Prostate gland (tissue), 2 donors: ENCODE data around the gene IL16. TPM values are rescaled to one million over a fixed set of nuclear protein-coding genes. Genes with fewer than 3 reads are reported as not detected.

Source experiments
- DNase-seq: peaks from one replicate; pipeline ENCODE4 v3.0.0-alpha.2; 2019; ENCODE audit warnings: low spot score
- H3K27ac ChIP-seq, 2 donors: fragments of 200-600 bp; sonication (generic); 2 replicates each; pipeline ENCODE4 v1.5.1; 2017 to 2019
- H3K27me3 ChIP-seq: fragments of 200-600 bp; sonication (generic); replicated peaks from 2 replicates; pipeline ENCODE4 v1.5.1; 2019; ENCODE audit not compliant: insufficient read depth
- H3K36me3 ChIP-seq, 2 donors: fragments of 200-600 bp; sonication (generic); 1 replicate in 1 of 2; 2 replicates in 1 of 2; pipeline versions ENCODE4 v1.5.1 to v1.8.1; 2017 to 2019
- H3K4me1 ChIP-seq: fragments of 200-600 bp; sonication (generic); replicated peaks from 2 replicates; pipeline ENCODE4 v1.5.1; 2019
- H3K4me3 ChIP-seq, 2 donors: fragments of 200-600 bp; sonication (generic); 2 replicates each; pipeline ENCODE4 v1.5.1; 2017 to 2019
- H3K9me3 ChIP-seq: fragments of 200-600 bp; sonication (generic); 2 replicates; pipeline ENCODE4 v1.5.1; 2017
- CTCF ChIP-seq, 4 experiments: fragments of 200-600 bp in 2 of 4; fragments of 450-650 bp in 2 of 4; sonication (generic) in 2 of 4; IDR thresholded peaks; 1 replicate in 3 of 4; 2 replicates in 1 of 4; pipeline ENCODE4 v1.5.1; 2016 to 2019; ENCODE audit warnings: antibody characterized with exemption in 4 of 4, mild to moderate bottlenecking in 2 of 4, moderate library complexity in 2 of 4
- POLR2A ChIP-seq: fragments of 450-650 bp; IDR thresholded peaks from one replicate; pipeline ENCODE4 v1.6.1; 2016; ENCODE audit warnings: antibody characterized with exemption, mild to moderate bottlenecking
- POLR2AphosphoS5 ChIP-seq: sonication (generic); formaldehyde crosslinking; IDR thresholded peaks from one replicate; pipeline ENCODE4 v1.6.1; 2017; ENCODE audit warnings: antibody characterized with exemption
- WGBS: methylation state at CpG from one replicate; pipeline ENCODE4 v1.1.5; 2018; 5-methylcytosine and 5-hydroxymethylcytosine counted together
- intact Hi-C: fragments of 100-400 bp; cut with DNase I; formaldehyde crosslinking; loops from one replicate; pipeline ENCODE4 v1.14.2; 2022
- total RNA-seq, 2 donors: library from RNA; depleted of rRNA; stranded (reverse); fragments of >200 nt; gene quantifications; one replicate each; pipeline ENCODE4 v1.1.0, GENCODE V29; 2016

IL16 gene
- total RNA-seq, 2 donors from 2014 or later, result 2.7 to 9.9 TPM

GRCh38 chr15:81281456-81281735, 84.7 kb downstream of the IL16 start:
- H3K27me3 ChIP-seq, result no peaks in the 10 kb centered on the region
- H3K27ac ChIP-seq, result no peak overlapping the region
- H3K4me3 ChIP-seq, result no peak overlapping the region
- WGBS, result 95% methylated on average over 3 of the region's 3 CpGs
- no peak for TF ChIP-seq POLR2A
- no peak for TF ChIP-seq POLR2AphosphoS5
- no peak for TF ChIP-seq CTCF (IDR thresholded peaks at IDR 0.05)
- intact Hi-C loops, result no loop called here
- H3K4me1 ChIP-seq, result peaks cover 6% of the 10 kb centered on the region
- no peak for DNase-seq
- H3K36me3 ChIP-seq, result no peaks in the 10 kb centered on the region
- H3K9me3 ChIP-seq, result no peaks in the 10 kb centered on the region

- DNase-seq, result no peak
- no peak overlapping the region for H3K4me3 ChIP-seq
- no peaks in the 10 kb centered on the region for H3K9me3 ChIP-seq
- no peak overlapping the region for H3K27ac ChIP-seq
- no peaks in the 10 kb centered on the region for H3K36me3 ChIP-seq
- no peaks in the 10 kb centered on the region for H3K27me3 ChIP-seq
- peaks cover 6% of the 10 kb centered on the region for H3K4me1 ChIP-seq
- intact Hi-C loops, result no loop called here
- TF ChIP-seq POLR2AphosphoS5, result no peak
- TF ChIP-seq CTCF (IDR thresholded peaks at IDR 0.05), result no peak
- TF ChIP-seq POLR2A, result no peak
- WGBS, result 74% methylated on average over 12 of the region's 12 CpGs
These were observed 85.3 kb downstream of the IL16 start for GRCh38 chr15:81281766-81282605.

- Histone ChIP-seq H3K27me3 (no peaks in the 10 kb centered on the region), H3K27ac (no peak overlapping the region), H3K4me1 (peaks cover 6% of the 10 kb centered on the region), H3K4me3 (no peak overlapping the region), H3K9me3 (no peaks in the 10 kb centered on the region), H3K36me3 (no peaks in the 10 kb centered on the region)
- 95% methylated on average over 18 of the region's 18 CpGs for WGBS
- DNase-seq, result no peak
- intact Hi-C loops, result no loop called here
- TF ChIP-seq POLR2A, result no peak
- no peak for TF ChIP-seq POLR2AphosphoS5
- no peak for TF ChIP-seq CTCF (IDR thresholded peaks at IDR 0.05)
These were observed 85.9 kb downstream of the IL16 start for GRCh38 chr15:81282606-81282895.

GRCh38 chr15:81282911-81283310, 86.2 kb downstream of the IL16 start:
- Histone ChIP-seq H3K9me3 (no peaks in the 10 kb centered on the region), H3K27me3 (no peaks in the 10 kb centered on the region), H3K4me3 (no peak overlapping the region), H3K36me3 (no peaks in the 10 kb centered on the region), H3K27ac (no peak overlapping the region), H3K4me1 (peaks cover 6% of the 10 kb centered on the region)
- TF ChIP-seq CTCF (IDR thresholded peaks at IDR 0.05) (no peak), POLR2A (no peak), POLR2AphosphoS5 (no peak)
- no peak for DNase-seq
- WGBS, result 98% methylated on average over 5 of the region's 5 CpGs
- intact Hi-C loops, result no loop called here

GRCh38 chr15:81284256-81285031, 87.8 kb downstream of the IL16 start:
- WGBS, result 91% methylated on average over 5 of the region's 5 CpGs
- Histone ChIP-seq H3K36me3 (no peaks in the 10 kb centered on the region), H3K4me3 (no peak overlapping the region), H3K4me1 (peaks cover 6% of the 10 kb centered on the region), H3K27ac (no peak overlapping the region), H3K27me3 (no peaks in the 10 kb centered on the region), H3K9me3 (no peaks in the 10 kb centered on the region)
- intact Hi-C loops, result no loop called here
- DNase-seq, result no peak
- no peak for TF ChIP-seq CTCF (IDR thresholded peaks at IDR 0.05)
- no peak for TF ChIP-seq POLR2AphosphoS5
- no peak for TF ChIP-seq POLR2A
